ENCODE measurements around the gene STOX2.

The STOX2 gene

DNA sequence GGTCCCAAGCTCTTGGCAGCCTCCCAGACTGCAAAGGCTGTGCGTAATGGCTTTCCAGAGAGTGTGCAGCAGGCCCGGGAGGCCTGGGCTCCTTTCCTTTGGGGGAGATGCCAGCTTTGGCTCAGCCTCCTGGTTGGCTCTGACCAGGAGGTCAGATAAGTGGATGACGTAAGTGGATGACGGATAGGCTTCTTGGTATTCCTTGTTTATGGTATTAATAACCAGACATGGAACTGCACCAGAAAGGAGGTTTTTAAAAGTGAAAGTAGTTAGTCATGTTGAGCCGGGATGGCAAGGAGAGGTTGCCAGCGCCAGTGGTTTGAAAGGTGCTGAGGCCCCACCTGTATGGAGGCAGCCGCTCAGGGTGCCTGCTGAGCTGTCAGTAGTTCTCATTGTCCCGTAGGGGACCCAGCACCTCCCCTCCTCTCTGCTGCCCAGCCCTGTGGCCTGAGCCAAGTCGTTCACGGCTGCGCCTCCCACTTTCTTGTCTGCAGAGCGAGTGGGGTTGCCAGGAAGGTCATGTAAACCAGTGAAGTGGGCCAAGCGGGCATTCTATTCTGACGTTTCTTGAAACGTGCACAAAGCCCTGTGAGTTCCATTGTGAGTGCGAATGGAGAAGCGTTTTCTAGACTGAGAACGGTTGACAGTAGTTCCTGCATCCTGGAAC, 28.7 kb upstream of the STOX2 start:
- TF ChIP-seq REST (IDR thresholded peaks at IDR 0.05; ENCODE audit: insufficient read depth in 1 of 2, low read depth in 2 of 2, low read length in 2 of 2), result no peak
- TF ChIP-seq FOXP2 (optimal IDR thresholded peaks at IDR 0.05; ENCODE audit: borderline replicate concordance, extremely low read depth, extremely low read length, insufficient read depth), result no peak
- TF ChIP-seq POLR2AphosphoS5 (IDR thresholded peaks at IDR 0.05; ENCODE audit: low read depth, low read length), result no peak
- TF ChIP-seq SIN3A (IDR thresholded peaks at IDR 0.05; ENCODE audit: borderline replicate concordance, insufficient read depth, low read length), result no peak
- TF ChIP-seq TAF1 (IDR thresholded peaks at IDR 0.05; ENCODE audit: borderline replicate concordance, insufficient read depth, low read length), result no peak

DNA sequence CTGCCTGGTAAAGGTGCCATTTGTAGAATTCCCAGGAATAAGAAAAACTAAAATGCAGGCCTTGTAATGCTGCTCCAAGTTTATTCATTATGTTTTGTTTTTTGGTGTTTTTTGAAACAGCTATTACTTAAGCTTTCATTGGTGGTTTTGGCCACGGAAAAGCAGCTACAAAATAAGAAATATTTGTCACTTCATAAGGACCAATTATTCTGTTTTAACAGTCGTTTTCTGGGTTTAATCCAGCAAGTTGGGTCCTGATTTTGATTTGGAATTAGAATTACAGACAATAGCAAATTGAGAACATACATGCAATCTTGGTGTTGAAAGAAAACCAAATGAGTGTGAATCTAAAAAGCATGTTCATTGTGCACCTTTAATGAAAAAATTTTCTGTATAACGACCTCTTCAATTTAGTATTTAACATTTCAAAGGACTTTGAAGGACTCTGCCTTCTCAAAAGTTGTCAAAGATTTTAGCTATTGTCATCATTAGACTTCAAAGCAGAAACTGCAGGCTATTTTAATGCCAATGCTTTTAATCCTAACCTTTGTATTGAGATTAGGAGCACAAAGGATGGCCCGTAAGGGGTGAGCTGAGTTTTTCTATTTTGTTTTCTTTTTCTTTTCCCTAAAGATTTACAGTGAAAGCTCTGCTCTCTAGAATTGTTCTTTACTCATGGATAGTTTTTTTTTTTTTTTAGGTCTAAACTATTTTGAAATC, 26.7 kb upstream of the STOX2 start:
- TF ChIP-seq TAF1 (IDR thresholded peaks at IDR 0.05; ENCODE audit: borderline replicate concordance, insufficient read depth, low read length) (no peak), FOXP2 (optimal IDR thresholded peaks at IDR 0.05; ENCODE audit: borderline replicate concordance, extremely low read depth, extremely low read length, insufficient read depth) (no peak), REST (IDR thresholded peaks at IDR 0.05; ENCODE audit: insufficient read depth in 1 of 2, low read depth in 2 of 2, low read length in 2 of 2) (no peak), POLR2AphosphoS5 (IDR thresholded peaks at IDR 0.05; ENCODE audit: low read depth, low read length) (no peak), SIN3A (IDR thresholded peaks at IDR 0.05; ENCODE audit: borderline replicate concordance, insufficient read depth, low read length) (no peak)

DNA sequence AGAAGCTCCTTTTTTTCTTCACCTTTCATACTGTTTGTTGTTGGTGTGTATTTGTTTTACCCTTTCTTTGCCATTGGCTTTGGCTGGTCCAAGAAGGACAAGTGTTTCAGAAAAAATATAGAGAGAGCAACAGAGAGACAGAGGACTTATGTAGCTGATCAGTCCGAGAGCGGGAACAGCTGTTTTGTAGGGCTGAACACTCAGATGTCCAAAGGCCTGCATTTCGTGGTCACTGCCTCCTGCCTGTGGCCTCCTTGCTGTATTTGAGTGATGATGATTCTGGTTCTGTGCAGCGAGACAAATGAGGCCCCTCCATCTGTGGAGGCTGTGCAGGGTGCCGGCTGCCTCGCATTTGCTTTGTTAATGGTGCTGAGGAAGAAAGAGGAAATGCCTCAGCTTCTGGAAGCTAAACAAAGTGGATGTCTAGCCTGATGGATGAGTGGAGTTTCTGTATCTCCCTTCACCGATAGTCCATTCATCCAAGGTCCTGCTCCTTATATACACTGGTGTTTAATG, 19.8 kb upstream of the STOX2 start:
- TF ChIP-seq SIN3A (IDR thresholded peaks at IDR 0.05; ENCODE audit: borderline replicate concordance, insufficient read depth, low read length) (no peak), POLR2AphosphoS5 (IDR thresholded peaks at IDR 0.05; ENCODE audit: low read depth, low read length) (no peak), REST (IDR thresholded peaks at IDR 0.05; ENCODE audit: insufficient read depth in 1 of 2, low read depth in 2 of 2, low read length in 2 of 2) (no peak), TAF1 (IDR thresholded peaks at IDR 0.05; ENCODE audit: borderline replicate concordance, insufficient read depth, low read length) (no peak), FOXP2 (optimal IDR thresholded peaks at IDR 0.05; ENCODE audit: borderline replicate concordance, extremely low read depth, extremely low read length, insufficient read depth) (no peak)

GRCh38 chr4:183887351-183887750, 17.8 kb upstream of the STOX2 start:
- TF ChIP-seq TAF1 (IDR thresholded peaks at IDR 0.05; ENCODE audit: borderline replicate concordance, insufficient read depth, low read length) (no peak), SIN3A (IDR thresholded peaks at IDR 0.05; ENCODE audit: borderline replicate concordance, insufficient read depth, low read length) (no peak), FOXP2 (optimal IDR thresholded peaks at IDR 0.05; ENCODE audit: borderline replicate concordance, extremely low read depth, extremely low read length, insufficient read depth) (no peak), POLR2AphosphoS5 (IDR thresholded peaks at IDR 0.05; ENCODE audit: low read depth, low read length) (no peak), REST (IDR thresholded peaks at IDR 0.05; ENCODE audit: insufficient read depth in 1 of 2, low read depth in 2 of 2, low read length in 2 of 2) (no peak)
